Panc1 (cell line): ENCODE measurements around the gene WIPF2.

Experiments
- CTCF ChIP-seq: fragments of 450-650 bp; IDR thresholded peaks from 2 replicates; pipeline ENCODE4 v1.5.1; 2017; ENCODE audit warnings: mild to moderate bottlenecking
- SIN3A ChIP-seq: IDR thresholded peaks from 2 replicates; pipeline ENCODE4 v1.6.1; 2012; ENCODE audit warnings: low read depth, mild to moderate bottlenecking, low read length, moderate library complexity, borderline replicate concordance; ENCODE audit not compliant: insufficient read depth
- TF ChIP-seq, protein P1 (sequence below), 2 experiments: IDR thresholded peaks; 2 replicates each; pipeline ENCODE4 v1.6.1; 2011 to 2012; ENCODE audit warnings: low read depth in 2 of 2, control low read depth in 1 of 2, low read length in 1 of 2, mild to moderate bottlenecking in 1 of 2, moderate library complexity in 1 of 2; ENCODE audit not compliant: insufficient read depth in 1 of 2

GRCh38 chr17:40295488-40296436 lies 76.7 kb downstream of the WIPF2 start:
- TF ChIP-seq CTCF = no peak
- TF ChIP-seq, protein P1, sequence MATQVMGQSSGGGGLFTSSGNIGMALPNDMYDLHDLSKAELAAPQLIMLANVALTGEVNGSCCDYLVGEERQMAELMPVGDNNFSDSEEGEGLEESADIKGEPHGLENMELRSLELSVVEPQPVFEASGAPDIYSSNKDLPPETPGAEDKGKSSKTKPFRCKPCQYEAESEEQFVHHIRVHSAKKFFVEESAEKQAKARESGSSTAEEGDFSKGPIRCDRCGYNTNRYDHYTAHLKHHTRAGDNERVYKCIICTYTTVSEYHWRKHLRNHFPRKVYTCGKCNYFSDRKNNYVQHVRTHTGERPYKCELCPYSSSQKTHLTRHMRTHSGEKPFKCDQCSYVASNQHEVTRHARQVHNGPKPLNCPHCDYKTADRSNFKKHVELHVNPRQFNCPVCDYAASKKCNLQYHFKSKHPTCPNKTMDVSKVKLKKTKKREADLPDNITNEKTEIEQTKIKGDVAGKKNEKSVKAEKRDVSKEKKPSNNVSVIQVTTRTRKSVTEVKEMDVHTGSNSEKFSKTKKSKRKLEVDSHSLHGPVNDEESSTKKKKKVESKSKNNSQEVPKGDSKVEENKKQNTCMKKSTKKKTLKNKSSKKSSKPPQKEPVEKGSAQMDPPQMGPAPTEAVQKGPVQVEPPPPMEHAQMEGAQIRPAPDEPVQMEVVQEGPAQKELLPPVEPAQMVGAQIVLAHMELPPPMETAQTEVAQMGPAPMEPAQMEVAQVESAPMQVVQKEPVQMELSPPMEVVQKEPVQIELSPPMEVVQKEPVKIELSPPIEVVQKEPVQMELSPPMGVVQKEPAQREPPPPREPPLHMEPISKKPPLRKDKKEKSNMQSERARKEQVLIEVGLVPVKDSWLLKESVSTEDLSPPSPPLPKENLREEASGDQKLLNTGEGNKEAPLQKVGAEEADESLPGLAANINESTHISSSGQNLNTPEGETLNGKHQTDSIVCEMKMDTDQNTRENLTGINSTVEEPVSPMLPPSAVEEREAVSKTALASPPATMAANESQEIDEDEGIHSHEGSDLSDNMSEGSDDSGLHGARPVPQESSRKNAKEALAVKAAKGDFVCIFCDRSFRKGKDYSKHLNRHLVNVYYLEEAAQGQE (IDR thresholded peaks at IDR 0.05; ENCODE audit: insufficient read depth in 1 of 2, low read depth in 2 of 2, low read length in 1 of 2) = no peak
- TF ChIP-seq SIN3A = no peak
